AG04450 (cell line): ENCODE data around the gene TNFSF8. TPM values are rescaled to one million over a fixed set of nuclear protein-coding genes. Genes with fewer than 3 reads are reported as not detected.

ENCODE experiments used
- CTCF ChIA-PET: fragments of 300-600, 350-600 bp; formaldehyde crosslinking; extraction: SDS; loops from one replicate; lab custom pipeline; 2022; ENCODE audit warnings: antibody characterized with exemption, inconsistent platforms; lab: Charles Lee
- POLR2A ChIA-PET: fragments of 350-600 bp; formaldehyde crosslinking; extraction: SDS; loops from one replicate; lab custom pipeline; 2021; ENCODE audit warnings: antibody characterized with exemption, inconsistent platforms; lab: Yijun Ruan, JAX
- DNase-seq: peaks from one replicate; pipeline ENCODE4 v3.0.0-alpha.2; 2011; ENCODE audit warnings: low read depth, low spot score
- H3K27ac ChIP-seq: one replicate; pipeline ENCODE4 v1.5.1; 2012; ENCODE audit warnings: low read depth, low read length, control low read depth
- H3K27me3 ChIP-seq: one replicate; pipeline ENCODE4 v1.6.0; 2012; ENCODE audit warnings: low read length; ENCODE audit not compliant: control insufficient read depth, insufficient read depth
- H3K4me3 ChIP-seq: 2 replicates; pipeline ENCODE4 v1.5.1; 2011; ENCODE audit warnings: mild to moderate bottlenecking, low read depth, low read length, control low read depth
- H3K9me3 ChIP-seq: 2 replicates; pipeline ENCODE4 v1.5.1; 2012; ENCODE audit warnings: low read length; ENCODE audit not compliant: control insufficient read depth, insufficient read depth
- polyA plus RNA-seq: library from polyadenylated mRNA; depleted of rRNA; stranded (reverse); fragments of >200 nt; gene quantifications from 2 replicates; pipeline ENCODE4 v1.2.3, GENCODE V29; 2011
- TF ChIP-seq, protein P1 (sequence below): IDR thresholded peaks from 2 replicates; pipeline ENCODE4 v1.5.1; 2011; ENCODE audit warnings: low read depth, low read length, control low read depth, inconsistent platforms

TNFSF8 gene
- polyA plus RNA-seq, 1 experiment = not detected

DNA sequence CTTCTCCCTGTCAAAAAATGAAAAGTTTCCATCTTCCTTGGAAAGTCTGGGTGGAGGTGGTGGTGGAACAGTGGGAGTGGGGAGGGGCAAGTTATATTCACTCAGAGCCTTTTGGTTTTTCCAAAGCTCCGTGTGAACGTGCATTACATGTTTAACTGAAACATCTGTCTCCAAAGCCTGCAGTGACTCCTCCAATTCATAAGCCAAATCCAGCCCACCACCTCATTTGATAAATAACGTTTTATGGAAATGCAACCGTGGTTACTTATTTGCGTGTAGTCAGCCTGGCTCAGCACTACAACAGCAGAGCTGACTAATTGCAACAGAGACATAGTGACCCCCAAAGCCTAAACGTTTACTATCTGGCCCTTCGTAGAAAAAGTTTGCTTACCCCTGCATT, 13.9 kb downstream of the TNFSF8 start:
- ChIA-PET POLR2A (no interaction called here), CTCF (interaction anchor here (1.3 to 3.0 kb wide), 3 partner anchors 10 to 99 kb away, joined by 5 to 13 read pairs (median 5); no protein-coding TSS in a partner anchor)
- no peak overlapping the region for H3K4me3 ChIP-seq
- H3K9me3 ChIP-seq = no peaks in the 10 kb centered on the region
- no peak overlapping the region for H3K27ac ChIP-seq
- peaks cover 2% of the 10 kb centered on the region for H3K27me3 ChIP-seq
- DNase-seq = no peak
- TF ChIP-seq, protein P1, sequence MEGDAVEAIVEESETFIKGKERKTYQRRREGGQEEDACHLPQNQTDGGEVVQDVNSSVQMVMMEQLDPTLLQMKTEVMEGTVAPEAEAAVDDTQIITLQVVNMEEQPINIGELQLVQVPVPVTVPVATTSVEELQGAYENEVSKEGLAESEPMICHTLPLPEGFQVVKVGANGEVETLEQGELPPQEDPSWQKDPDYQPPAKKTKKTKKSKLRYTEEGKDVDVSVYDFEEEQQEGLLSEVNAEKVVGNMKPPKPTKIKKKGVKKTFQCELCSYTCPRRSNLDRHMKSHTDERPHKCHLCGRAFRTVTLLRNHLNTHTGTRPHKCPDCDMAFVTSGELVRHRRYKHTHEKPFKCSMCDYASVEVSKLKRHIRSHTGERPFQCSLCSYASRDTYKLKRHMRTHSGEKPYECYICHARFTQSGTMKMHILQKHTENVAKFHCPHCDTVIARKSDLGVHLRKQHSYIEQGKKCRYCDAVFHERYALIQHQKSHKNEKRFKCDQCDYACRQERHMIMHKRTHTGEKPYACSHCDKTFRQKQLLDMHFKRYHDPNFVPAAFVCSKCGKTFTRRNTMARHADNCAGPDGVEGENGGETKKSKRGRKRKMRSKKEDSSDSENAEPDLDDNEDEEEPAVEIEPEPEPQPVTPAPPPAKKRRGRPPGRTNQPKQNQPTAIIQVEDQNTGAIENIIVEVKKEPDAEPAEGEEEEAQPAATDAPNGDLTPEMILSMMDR = no peak

GRCh38 chr9:114914139-114914538, 16.3 kb downstream of the TNFSF8 start:
- Histone ChIP-seq H3K27me3 (peaks cover 2% of the 10 kb centered on the region), H3K27ac (no peak overlapping the region), H3K4me3 (no peak overlapping the region), H3K9me3 (no peaks in the 10 kb centered on the region)
- TF ChIP-seq, protein P1 = peak; percentile 30; the same call in 1 of the 2 replicates
- ChIA-PET POLR2A (no interaction called here), CTCF (interaction anchor here (0.9 to 10.3 kb wide), 12 partner anchors 7 to 610 kb away, joined by 3 to 76 read pairs (median 5); no protein-coding TSS in a partner anchor)
- no peak for DNase-seq

DNA sequence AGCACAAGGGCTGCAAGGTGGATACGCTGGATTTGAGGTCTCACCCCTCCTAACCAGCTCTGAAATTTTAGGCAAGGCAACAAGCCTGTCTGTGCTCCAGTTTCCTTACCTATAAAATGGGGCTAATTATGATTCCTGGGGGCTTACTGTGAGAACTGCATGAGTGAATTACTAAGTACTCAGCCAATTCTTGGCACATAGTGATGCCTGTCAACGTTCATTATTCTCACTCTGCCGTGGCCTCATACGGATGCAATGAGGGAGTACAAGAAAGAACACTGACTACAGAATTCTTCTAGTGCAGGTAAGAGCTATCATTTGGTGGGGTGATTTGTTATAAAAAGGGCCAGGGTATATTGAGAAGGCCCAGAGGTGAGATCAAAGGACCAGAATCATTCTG, 16.7 kb downstream of the TNFSF8 start:
- TF ChIP-seq, protein P1 = no peak
- H3K4me3 ChIP-seq = no peak overlapping the region
- POLR2A ChIA-PET = no interaction called here
- no peaks in the 10 kb centered on the region for H3K9me3 ChIP-seq
- no peak overlapping the region for H3K27ac ChIP-seq
- peaks cover 2% of the 10 kb centered on the region for H3K27me3 ChIP-seq
- CTCF ChIA-PET = interaction anchor here (0.9 to 10.3 kb wide), 9 partner anchors 10 to 252 kb away, joined by 3 to 76 read pairs (median 4); no protein-coding TSS in a partner anchor
- no peak for DNase-seq

DNA sequence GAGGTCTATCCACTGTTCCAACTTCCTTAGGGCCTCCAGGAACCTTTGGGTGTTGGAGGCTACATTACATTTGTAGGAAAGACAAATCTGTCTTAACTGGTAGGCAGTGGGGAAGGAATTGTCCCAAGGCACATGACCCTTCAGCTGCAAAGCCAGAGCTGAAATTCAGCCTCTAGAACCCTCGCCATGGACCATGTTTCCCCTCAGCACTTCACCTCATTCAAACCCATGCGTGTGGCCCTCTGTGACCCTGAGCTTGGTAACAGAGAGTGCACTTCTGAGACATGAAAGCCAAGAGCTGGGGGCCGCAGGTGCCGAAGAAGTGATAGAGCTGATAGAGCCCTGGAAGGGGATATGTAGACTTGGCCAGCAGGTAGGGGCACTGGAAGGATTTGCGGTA, 17.2 kb downstream of the TNFSF8 start:
- Histone ChIP-seq H3K9me3 (no peaks in the 10 kb centered on the region), H3K27ac (no peak overlapping the region), H3K4me3 (no peak overlapping the region), H3K27me3 (peaks cover 2% of the 10 kb centered on the region)
- TF ChIP-seq, protein P1 = no peak
- no peak for DNase-seq
- CTCF ChIA-PET = interaction anchor here (1.4 to 10.3 kb wide), 6 partner anchors 10 to 252 kb away, joined by 3 to 76 read pairs (median 5); no protein-coding TSS in a partner anchor
- POLR2A ChIA-PET = no interaction called here

GRCh38 chr9:114911167-114911821, 19.1 kb downstream of the TNFSF8 start:
- Histone ChIP-seq H3K9me3 (no peaks in the 10 kb centered on the region), H3K27ac (no peak overlapping the region), H3K4me3 (no peak overlapping the region), H3K27me3 (no peaks in the 10 kb centered on the region)
- no peak for DNase-seq
- CTCF ChIA-PET = interaction anchor here (0.6 to 10.3 kb wide), 28 partner anchors 9 to 506 kb away, joined by 3 to 265 read pairs (median 5); partner anchors contain the start of gene TEX48
- TF ChIP-seq, protein P1 = peak; percentile 78
- POLR2A ChIA-PET = no interaction called here
